Adrenal gland (tissue), 5 donors: ENCODE results near the gene SEC62.

Experiments used
- CTCF ChIP-seq, 6 experiments: fragments of 450-650 bp in 4 of 6; fragments of 200-600 bp in 2 of 6; sonication (generic) in 1 of 6; IDR thresholded peaks; 1 replicate in 5 of 6; 2 replicates in 1 of 6; pipeline versions ENCODE4 v1.5.1 to v1.8.0; 2016 to 2021; ENCODE audit warnings: antibody characterized with exemption in 6 of 6, mild to moderate bottlenecking in 2 of 6, moderate library complexity in 1 of 6
- POLR2A ChIP-seq, 2 donors: fragments of 450-650 bp; IDR thresholded peaks; one replicate each; pipeline ENCODE4 v1.6.1; 2017; ENCODE audit warnings: antibody characterized with exemption in 2 of 2, mild to moderate bottlenecking in 2 of 2, moderate library complexity in 1 of 2
- donor health status: DM: no; HTN: no; CAD: no.

- TF ChIP-seq CTCF (IDR thresholded peaks at IDR 0.05) (no peak), POLR2A (IDR thresholded peaks at IDR 0.05) (no peak)
Measured at GRCh38 chr3:169923189-169923588, 43.4 kb upstream of the SEC62 start.
